HFFc6 (cell line): ENCODE data around the gene CNTN5. TPM values are rescaled to one million over a fixed set of nuclear protein-coding genes. Genes with fewer than 3 reads are reported as not detected.

Source experiments
- DNase-seq: peaks from one replicate; pipeline ENCODE4 v3.0.0-alpha.2; 2018
- H3K27ac Mint-ChIP-seq: 2 replicates; pipeline ENCODE4 v1.8.0; 2020; ENCODE audit warnings: mild to moderate bottlenecking, mixed read lengths
- H3K27me3 Mint-ChIP-seq: 2 replicates; pipeline ENCODE4 v1.8.0; 2021; ENCODE audit warnings: mild to moderate bottlenecking, moderate library complexity, mixed read lengths; ENCODE audit not compliant: insufficient read depth
- H3K36me3 Mint-ChIP-seq: 2 replicates; pipeline ENCODE4 v1.8.0; 2021; ENCODE audit warnings: low read depth, mixed read lengths
- H3K4me1 Mint-ChIP-seq: 2 replicates; pipeline ENCODE4 v1.8.0; 2020; ENCODE audit warnings: low read depth, mixed read lengths
- H3K4me3 Mint-ChIP-seq: 2 replicates; pipeline ENCODE4 v1.8.0; 2020; ENCODE audit warnings: mild to moderate bottlenecking, moderate library complexity, mixed read lengths
- H3K9me3 Mint-ChIP-seq: 2 replicates; pipeline ENCODE4 v1.8.0; 2020; ENCODE audit warnings: mild to moderate bottlenecking, mixed read lengths
- total RNA-seq, 6 experiments: library from RNA; stranded (reverse); fragmentation: NEBNext Ultra II Directional; extraction: Animal tissue kit (Norgen Biotek cat#: 25700); gene quantifications; 2 replicates in 1 of 6; 3 replicates in 5 of 6; pipeline ENCODE4 v1.2.3, GENCODE V29; 2021
- TF ChIP-seq, protein P1 (sequence below): fragments of 200-600 bp; sonication (generic); IDR thresholded peaks from 2 replicates; pipeline ENCODE4 v1.5.0; 2021; ENCODE audit warnings: antibody characterized with exemption, mild to moderate bottlenecking

Gene CNTN5
- total RNA-seq, 6 experiments from 2014 or later = not detected

DNA sequence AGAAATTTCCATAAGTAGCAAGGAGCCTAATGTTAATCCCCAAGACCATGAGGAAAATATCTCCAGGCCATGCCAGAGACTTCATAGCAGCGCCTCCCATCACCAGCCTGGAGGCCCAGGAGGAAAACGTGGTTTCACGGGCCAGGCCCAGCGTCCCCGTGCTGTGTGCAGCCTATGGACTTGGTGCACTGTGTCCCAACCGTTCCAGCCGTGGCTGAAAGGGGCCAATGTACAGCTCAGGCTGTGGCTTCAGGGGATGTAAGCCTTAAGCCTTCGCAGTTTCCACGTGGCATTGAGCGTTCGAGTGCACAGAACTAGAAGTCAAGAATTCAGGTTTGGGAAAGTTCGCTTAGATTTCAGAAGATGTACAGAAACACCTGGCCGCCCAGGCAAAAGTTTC lies 510.7 kb downstream of the CNTN5 start:
- Mint-ChIP-seq H3K27me3 (no peaks in the 10 kb centered on the region), H3K36me3 (no peaks in the 10 kb centered on the region), H3K4me3 (no peak overlapping the region), H3K4me1 (no peaks in the 10 kb centered on the region), H3K9me3 (peaks cover 40% of the 10 kb centered on the region), H3K27ac (no peak overlapping the region)
- no peak for DNase-seq
- TF ChIP-seq, protein P1, sequence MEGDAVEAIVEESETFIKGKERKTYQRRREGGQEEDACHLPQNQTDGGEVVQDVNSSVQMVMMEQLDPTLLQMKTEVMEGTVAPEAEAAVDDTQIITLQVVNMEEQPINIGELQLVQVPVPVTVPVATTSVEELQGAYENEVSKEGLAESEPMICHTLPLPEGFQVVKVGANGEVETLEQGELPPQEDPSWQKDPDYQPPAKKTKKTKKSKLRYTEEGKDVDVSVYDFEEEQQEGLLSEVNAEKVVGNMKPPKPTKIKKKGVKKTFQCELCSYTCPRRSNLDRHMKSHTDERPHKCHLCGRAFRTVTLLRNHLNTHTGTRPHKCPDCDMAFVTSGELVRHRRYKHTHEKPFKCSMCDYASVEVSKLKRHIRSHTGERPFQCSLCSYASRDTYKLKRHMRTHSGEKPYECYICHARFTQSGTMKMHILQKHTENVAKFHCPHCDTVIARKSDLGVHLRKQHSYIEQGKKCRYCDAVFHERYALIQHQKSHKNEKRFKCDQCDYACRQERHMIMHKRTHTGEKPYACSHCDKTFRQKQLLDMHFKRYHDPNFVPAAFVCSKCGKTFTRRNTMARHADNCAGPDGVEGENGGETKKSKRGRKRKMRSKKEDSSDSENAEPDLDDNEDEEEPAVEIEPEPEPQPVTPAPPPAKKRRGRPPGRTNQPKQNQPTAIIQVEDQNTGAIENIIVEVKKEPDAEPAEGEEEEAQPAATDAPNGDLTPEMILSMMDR = no peak

DNA sequence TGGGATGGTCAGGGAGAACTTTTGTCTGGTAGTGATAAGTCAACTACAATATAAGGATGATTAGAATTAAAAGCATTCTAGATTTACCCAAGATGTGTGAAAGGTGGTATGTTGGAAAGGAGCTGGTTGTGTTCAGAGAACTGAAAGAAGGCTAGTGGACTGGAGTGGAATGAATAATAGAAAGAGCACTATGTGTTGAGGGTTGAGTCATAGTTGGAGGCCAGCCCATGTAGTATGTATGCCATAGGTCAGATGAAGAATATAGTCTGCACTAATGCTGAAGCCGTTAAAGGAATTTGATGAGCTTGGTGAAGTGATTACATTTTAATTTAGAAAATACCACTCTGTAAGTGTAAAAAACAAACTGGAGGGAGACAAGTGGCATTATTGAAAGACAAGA lies 514.1 kb downstream of the CNTN5 start:
- Mint-ChIP-seq H3K36me3 (no peaks in the 10 kb centered on the region), H3K27ac (no peak overlapping the region), H3K27me3 (no peaks in the 10 kb centered on the region), H3K9me3 (peaks cover 46% of the 10 kb centered on the region), H3K4me1 (no peaks in the 10 kb centered on the region), H3K4me3 (no peak overlapping the region)
- TF ChIP-seq, protein P1 = no peak
- DNase-seq = no peak

DNA sequence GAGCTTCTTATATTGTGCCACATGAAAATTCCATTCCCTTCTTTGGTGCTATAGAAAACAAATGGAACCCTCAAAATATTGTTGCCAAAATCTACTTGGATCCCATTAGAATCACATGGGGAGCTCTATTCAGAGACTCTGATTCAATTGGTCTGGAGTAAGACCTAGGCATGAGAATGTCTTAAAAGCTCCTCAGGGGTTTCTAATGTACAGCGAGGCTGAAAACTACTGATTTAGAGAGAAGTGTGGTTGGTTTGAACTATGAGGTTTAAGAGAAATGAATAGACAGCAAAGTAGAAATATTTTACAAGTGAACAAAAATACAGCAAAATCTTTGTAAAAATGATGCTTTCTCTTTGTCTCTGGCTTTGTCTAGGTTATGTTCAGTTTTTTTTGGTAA lies 514.7 kb downstream of the CNTN5 start:
- Mint-ChIP-seq H3K27ac (no peak overlapping the region), H3K27me3 (no peaks in the 10 kb centered on the region), H3K36me3 (no peaks in the 10 kb centered on the region), H3K4me1 (no peaks in the 10 kb centered on the region), H3K4me3 (no peak overlapping the region), H3K9me3 (peaks cover 45% of the 10 kb centered on the region)
- TF ChIP-seq, protein P1 = no peak
- DNase-seq = no peak

DNA sequence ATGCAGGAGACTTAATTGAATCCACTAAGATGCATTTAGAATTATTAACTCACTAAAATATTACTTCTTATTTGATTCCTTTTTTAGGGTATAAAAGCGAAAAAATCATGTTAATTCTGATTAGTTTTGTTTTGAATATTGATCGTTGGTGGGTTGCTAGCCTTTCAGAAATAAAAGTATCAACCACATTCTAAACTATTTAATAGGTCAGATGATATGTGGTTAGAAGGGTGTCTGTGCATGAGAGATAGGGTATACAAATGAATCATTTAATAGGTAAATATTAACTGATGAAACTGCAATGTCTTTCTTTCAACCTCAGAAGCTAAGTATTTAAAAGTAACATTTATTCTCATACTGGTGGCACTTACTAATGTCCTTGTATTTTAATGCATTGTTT lies 515.1 kb downstream of the CNTN5 start:
- no peaks in the 10 kb centered on the region for H3K4me1 Mint-ChIP-seq
- no peaks in the 10 kb centered on the region for H3K27me3 Mint-ChIP-seq
- TF ChIP-seq, protein P1 = no peak
- H3K36me3 Mint-ChIP-seq = no peaks in the 10 kb centered on the region
- no peak for DNase-seq
- H3K9me3 Mint-ChIP-seq = peaks cover 41% of the 10 kb centered on the region
- no peak overlapping the region for H3K4me3 Mint-ChIP-seq
- no peak overlapping the region for H3K27ac Mint-ChIP-seq

DNA sequence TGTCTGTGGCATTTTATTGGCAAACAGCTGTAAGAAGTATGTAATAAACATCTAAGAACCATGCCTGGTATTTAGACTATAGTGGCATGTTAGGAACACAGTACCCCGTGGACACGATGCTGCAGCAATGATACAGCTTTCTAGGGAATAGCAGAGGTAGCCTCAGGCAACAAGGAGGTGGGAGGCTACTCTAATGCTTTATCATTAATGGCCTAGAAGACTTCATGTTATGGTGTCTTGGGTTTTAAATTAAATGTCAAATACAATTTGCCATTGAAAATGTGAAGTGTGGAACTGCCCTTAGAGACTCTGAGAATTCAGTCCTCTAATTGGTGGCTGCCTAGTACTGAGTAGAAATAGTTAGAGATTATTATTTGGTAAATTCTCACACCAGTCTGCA lies 516.9 kb downstream of the CNTN5 start:
- Mint-ChIP-seq H3K27me3 (no peaks in the 10 kb centered on the region), H3K27ac (no peak overlapping the region)
- TF ChIP-seq, protein P1 = no peak

DNA sequence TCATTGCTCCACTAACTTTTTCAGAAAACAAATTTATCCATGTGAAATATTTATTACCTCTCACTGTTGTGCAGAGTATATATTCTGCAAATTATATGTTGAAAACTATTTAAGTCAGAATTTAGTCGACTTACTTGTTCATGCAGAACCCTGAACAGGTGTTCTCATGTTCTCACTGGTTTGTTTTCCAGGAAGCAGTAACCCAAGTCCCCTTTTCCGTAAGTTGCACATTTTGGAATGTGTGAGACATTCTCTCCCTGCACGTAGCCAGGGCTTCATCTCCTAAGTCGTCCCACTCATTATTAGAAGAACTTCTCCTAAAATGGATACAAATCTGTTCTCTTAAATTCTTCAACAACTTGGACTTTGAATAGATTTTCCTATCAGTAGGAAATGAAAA lies 524.9 kb downstream of the CNTN5 start:
- H3K9me3 Mint-ChIP-seq = peaks cover 42% of the 10 kb centered on the region
- no peak for DNase-seq
- H3K4me1 Mint-ChIP-seq = no peaks in the 10 kb centered on the region
- no peaks in the 10 kb centered on the region for H3K27me3 Mint-ChIP-seq
- H3K27ac Mint-ChIP-seq = no peak overlapping the region
- no peak overlapping the region for H3K4me3 Mint-ChIP-seq
- H3K36me3 Mint-ChIP-seq = no peaks in the 10 kb centered on the region
- TF ChIP-seq, protein P1 = no peak

More for the DNA sequence above, 516.9 kb downstream of the CNTN5 start:
- H3K9me3 Mint-ChIP-seq = peaks cover 44% of the 10 kb centered on the region
- H3K4me1 Mint-ChIP-seq = no peaks in the 10 kb centered on the region
- no peak for DNase-seq
- no peak overlapping the region for H3K4me3 Mint-ChIP-seq
- no peaks in the 10 kb centered on the region for H3K36me3 Mint-ChIP-seq
